ENCODE measurements around the gene SULT1A1.
"Not testable (repeated sequence)": the region's sequence is repeated elsewhere in the genome, so short reads cannot be mapped to it uniquely, and the experiment has no call there.

Gene SULT1A1

DNA sequence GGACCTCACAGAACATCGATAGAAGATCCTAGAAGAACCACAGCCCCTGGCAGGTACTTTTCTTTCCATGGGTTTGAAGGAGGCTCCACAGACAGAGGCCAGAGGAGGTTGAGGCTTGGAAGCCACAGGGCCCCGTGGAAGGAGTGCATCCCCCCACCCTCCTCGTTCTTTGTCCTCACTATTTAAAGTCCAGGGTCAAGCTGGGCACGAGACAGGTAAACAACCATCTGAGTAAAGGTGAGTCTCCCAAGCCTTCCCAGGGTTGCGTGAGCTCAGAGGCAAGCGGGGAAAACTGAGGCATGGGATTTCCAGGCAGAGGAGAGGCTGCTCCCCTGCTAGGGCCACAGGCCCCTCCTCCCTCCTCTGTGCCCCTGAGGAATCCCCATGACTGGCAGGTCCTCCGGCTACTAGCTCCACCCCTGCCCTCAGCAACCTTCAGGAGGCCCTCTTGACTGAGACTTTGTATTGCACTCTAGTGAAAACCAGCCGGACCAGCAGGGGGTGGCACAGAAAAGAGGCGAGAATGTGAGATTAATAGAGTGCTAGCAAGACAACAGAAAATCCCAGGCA, 12.1 kb downstream of the SULT1A1 start:
- Histone ChIP-seq H3K36me3 (ENCODE audit: insufficient read depth, low read length) (no peaks in the 10 kb centered on the region), H3K9me3 (ENCODE audit: insufficient read depth, low read depth, low read length) (no peaks in the 10 kb centered on the region), H3K4me1 (ENCODE audit: insufficient read depth, low read length) (peaks cover 20% of the 10 kb centered on the region), H3K27me3 (ENCODE audit: insufficient read depth, low read length) (no peaks in the 10 kb centered on the region), H3K9ac (ENCODE audit: low read depth, low read length) (no peak overlapping the region), H3K27ac (ENCODE audit: low read depth, low read length) (no peak overlapping the region), H3K4me3 (ENCODE audit: low read length) (no peak overlapping the region)
- 69% methylated on average over 9 of the region's 9 CpGs for WGBS

DNA sequence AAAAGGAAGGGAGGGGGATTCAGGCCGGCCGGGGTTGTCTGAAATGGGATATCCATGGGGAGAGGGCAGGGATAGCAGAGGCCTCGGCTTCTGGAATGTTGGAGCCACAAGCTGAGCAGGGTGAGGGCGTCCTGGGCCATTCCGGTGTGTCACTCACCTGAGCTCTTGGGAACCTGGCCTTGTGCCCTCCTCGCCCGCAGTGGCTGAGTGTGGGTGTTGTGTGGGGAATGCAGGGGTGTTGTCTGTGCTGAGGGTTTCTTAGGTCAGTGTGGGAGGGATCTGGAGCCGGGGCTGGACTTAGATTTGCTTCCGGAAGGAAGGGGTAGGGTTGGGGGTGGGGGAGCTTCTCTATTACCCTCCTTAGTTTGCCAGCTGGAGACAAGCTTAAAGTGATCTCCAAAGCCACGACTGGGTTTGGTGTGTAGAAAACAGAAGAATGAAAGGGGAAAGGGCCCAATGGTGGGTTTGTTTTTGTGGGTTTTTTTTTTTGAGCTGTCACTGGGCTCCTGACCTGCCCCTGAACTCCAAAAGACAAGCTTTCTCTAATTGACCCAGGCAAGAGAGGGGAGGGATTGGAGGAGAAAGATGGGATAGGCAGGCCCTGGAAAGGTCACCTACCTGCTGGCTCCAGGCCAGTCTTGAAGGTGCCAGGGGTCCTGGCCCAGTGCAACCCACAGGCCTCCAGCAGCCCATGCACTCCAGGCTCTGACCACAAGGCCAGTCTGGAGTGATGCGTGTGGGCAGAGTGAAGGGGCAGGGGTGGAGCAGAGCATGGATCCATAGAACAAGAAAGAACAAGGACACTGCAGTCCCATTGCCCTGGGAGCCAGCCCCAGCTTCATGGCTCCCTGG, 12.8 kb downstream of the SULT1A1 start, which contains the start of gene SULT1A2:
SULT1A2 (minus strand) TSS at position 211 of the 852 bp plus-strand sequence. CDS start 1,120 bp downstream, outside the sequence.
- Histone ChIP-seq H3K9ac (ENCODE audit: low read depth, low read length) (no peak within 1 kb of the TSS), H3K4me1 (ENCODE audit: insufficient read depth, low read length) (peaks cover 20% of the 10 kb centered on the region), H3K4me3 (ENCODE audit: low read length) (no peak within 1 kb of the TSS), H3K27ac (ENCODE audit: low read depth, low read length) (no peak within 1 kb of the TSS), H3K9me3 (ENCODE audit: insufficient read depth, low read depth, low read length) (no peaks in the 10 kb centered on the region), H3K27me3 (ENCODE audit: insufficient read depth, low read length) (no peaks in the 10 kb centered on the region), H3K36me3 (ENCODE audit: insufficient read depth, low read length) (no peaks in the 10 kb centered on the region)
- 53% methylated on average over 11 of the region's 11 CpGs for WGBS

DNA sequence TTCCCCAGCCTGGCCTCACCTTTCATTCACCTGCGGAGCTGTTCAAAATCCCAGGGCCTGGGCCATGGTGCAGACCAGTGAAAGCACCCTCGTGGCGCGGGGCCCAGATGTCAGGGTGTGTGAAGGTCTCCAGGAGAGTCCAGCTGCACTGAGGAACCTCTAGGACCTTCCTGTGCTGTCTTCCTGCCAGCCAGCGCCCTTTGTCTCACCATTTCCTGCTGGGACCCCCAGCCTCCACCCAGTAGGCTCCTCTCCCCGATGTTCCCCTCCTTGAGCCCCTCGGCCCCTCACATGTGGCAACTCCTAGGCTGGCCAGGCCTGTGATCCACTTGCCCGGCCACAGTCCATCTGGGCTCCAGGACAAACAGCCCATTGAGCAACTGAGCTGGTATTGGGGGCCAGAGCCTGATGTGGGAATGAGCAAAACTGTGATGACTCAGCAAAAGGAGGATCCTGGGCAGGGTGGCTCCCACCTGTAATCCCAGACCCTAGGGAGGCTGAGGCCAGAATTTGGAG, 13.7 kb downstream of the SULT1A1 start:
- no peaks in the 10 kb centered on the region for H3K9me3 ChIP-seq (ENCODE audit: insufficient read depth, low read depth, low read length)
- no peak overlapping the region for H3K9ac ChIP-seq (ENCODE audit: low read depth, low read length)
- 87% methylated on average over 8 of the region's 8 CpGs for WGBS
- H3K4me3 ChIP-seq (ENCODE audit: low read length) = no peak overlapping the region
- H3K27ac ChIP-seq (ENCODE audit: low read depth, low read length) = no peak overlapping the region
- H3K36me3 ChIP-seq (ENCODE audit: insufficient read depth, low read length) = peaks cover 3% of the 10 kb centered on the region; the same call in 1 of the 2 replicates
- H3K4me1 ChIP-seq (ENCODE audit: insufficient read depth, low read length) = peaks cover 20% of the 10 kb centered on the region
- no peaks in the 10 kb centered on the region for H3K27me3 ChIP-seq (ENCODE audit: insufficient read depth, low read length)

DNA sequence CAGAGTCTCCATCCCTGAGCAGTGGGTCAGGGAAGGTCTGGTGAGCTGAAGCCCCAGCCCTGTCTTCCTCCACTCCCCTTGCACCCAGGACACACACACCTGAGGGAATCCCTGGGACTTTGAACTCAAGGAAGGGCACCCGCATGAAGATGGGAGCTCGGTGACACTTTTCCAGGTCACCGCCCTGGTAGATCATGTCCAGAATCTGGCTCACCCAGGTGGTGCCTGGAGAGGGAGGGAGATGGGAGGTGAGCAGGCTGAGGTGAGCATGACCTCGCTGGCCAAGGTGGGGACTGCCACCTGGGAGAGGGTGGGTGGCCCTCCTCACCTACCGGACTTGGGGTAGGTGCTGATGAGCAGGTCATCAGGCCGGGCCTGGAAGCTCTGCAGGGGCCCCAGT, 14.4 kb downstream of the SULT1A1 start:
- H3K4me3 ChIP-seq (ENCODE audit: low read length); H3K27me3 ChIP-seq (ENCODE audit: insufficient read depth, low read length); H3K27ac ChIP-seq (ENCODE audit: low read depth, low read length); H3K36me3 ChIP-seq (ENCODE audit: insufficient read depth, low read length); H3K9ac ChIP-seq (ENCODE audit: low read depth, low read length); H3K9me3 ChIP-seq (ENCODE audit: insufficient read depth, low read depth, low read length): not testable (repeated sequence)
- WGBS = 89% methylated on average over 4 of the region's 6 CpGs
- H3K4me1 ChIP-seq (ENCODE audit: insufficient read depth, low read length) = peaks cover 20% of the 10 kb centered on the region

DNA sequence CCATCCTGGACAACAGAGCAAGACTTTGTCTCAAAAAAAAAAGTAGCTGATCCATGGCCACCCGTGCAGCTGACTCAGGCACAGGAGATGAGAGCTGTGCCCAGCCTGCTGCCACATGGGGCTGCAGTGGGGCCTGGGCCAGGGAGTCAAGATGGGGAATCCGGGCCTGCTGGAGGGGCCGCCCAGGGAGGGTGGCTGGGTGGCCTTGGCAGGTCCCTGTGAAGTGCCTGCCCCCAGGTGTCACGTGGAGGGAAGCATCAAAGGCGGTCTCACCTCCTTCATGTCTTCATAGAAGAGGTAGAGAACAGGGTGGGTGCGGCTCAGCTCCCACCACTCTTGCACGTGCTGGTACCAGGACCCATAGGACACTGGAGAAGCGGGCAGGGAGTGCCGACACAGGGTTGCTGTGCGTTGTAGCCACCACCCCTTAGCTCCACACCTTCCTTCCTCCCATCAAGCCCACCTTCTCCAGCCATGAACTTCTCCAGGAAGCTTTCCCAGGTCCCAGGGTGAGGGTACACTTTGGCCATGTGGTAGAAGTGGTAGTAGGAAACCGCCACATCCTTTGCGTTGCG, 16.8 kb downstream of the SULT1A1 start:
- Histone ChIP-seq H3K36me3 (ENCODE audit: insufficient read depth, low read length) (peaks cover 20% of the 10 kb centered on the region), H3K27me3 (ENCODE audit: insufficient read depth, low read length) (no peaks in the 10 kb centered on the region), H3K4me1 (ENCODE audit: insufficient read depth, low read length) (peaks cover 19% of the 10 kb centered on the region), H3K4me3 (ENCODE audit: low read length) (no peak overlapping the region), H3K9ac (ENCODE audit: low read depth, low read length) (no peak overlapping the region), H3K9me3 (ENCODE audit: insufficient read depth, low read depth, low read length) (no peaks in the 10 kb centered on the region), H3K27ac (ENCODE audit: low read depth, low read length) (no peak overlapping the region)
- WGBS = 92% methylated on average over 10 of the region's 13 CpGs

DNA sequence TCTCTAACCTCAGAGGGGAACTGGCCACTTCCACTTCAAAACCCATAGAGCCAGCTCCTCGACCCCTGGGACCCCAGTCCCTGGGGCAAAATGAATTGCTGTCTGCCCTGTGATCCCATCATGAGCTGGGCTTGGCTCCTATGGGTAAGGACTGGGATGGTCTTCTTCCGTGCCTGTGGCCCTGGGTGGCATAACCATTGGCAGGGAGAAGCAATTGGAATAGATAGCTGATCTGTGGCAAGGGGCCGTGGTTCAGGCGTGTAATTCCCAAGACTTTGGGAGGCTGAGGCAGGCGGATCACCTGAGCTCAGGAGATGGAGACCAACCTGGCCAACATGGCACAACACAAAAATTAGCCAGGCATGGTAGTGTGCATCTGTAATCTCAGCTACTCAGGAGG, 17.3 kb downstream of the SULT1A1 start:
- Histone ChIP-seq H3K9me3 (ENCODE audit: insufficient read depth, low read depth, low read length) (no peaks in the 10 kb centered on the region), H3K4me1 (ENCODE audit: insufficient read depth, low read length) (peaks cover 14% of the 10 kb centered on the region), H3K36me3 (ENCODE audit: insufficient read depth, low read length) (peaks cover 21% of the 10 kb centered on the region), H3K9ac (ENCODE audit: low read depth, low read length) (no peak overlapping the region), H3K27me3 (ENCODE audit: insufficient read depth, low read length) (no peaks in the 10 kb centered on the region), H3K27ac (ENCODE audit: low read depth, low read length) (no peak overlapping the region), H3K4me3 (ENCODE audit: low read length) (no peak overlapping the region)
- WGBS = 95% methylated on average over 5 of the region's 5 CpGs

DNA sequence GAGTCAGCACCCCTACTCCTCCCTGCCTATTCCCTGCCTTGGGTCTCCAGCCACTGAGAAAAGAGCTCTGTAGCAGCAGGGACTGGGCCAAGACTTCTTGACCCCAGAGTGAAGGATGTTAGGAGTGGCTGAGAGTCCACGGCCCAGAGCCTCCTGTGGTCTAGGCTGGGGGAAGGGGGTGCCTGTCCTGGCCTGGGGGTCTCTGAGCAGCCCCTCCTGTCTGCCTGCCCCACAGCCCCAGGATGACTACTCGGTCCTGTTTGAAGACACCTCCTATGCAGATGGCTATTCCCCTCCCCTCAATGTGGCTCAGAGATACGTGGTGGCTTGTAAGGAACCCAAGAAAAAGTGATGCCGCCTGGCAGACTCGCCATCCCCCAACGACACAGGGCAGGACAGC, 18.5 kb downstream of the SULT1A1 start:
- Histone ChIP-seq H3K4me1 (ENCODE audit: insufficient read depth, low read length) (0 out of 2 replicates have a peak, but pooled peaks cover 3% of the 10 kb centered on the region), H3K27me3 (ENCODE audit: insufficient read depth, low read length) (no peaks in the 10 kb centered on the region), H3K9me3 (ENCODE audit: insufficient read depth, low read depth, low read length) (no peaks in the 10 kb centered on the region), H3K27ac (ENCODE audit: low read depth, low read length) (no peak overlapping the region), H3K36me3 (ENCODE audit: insufficient read depth, low read length) (peaks cover 26% of the 10 kb centered on the region), H3K9ac (ENCODE audit: low read depth, low read length) (no peak overlapping the region), H3K4me3 (ENCODE audit: low read length) (no peak overlapping the region)
- WGBS = 93% methylated on average over 6 of the region's 6 CpGs

DNA sequence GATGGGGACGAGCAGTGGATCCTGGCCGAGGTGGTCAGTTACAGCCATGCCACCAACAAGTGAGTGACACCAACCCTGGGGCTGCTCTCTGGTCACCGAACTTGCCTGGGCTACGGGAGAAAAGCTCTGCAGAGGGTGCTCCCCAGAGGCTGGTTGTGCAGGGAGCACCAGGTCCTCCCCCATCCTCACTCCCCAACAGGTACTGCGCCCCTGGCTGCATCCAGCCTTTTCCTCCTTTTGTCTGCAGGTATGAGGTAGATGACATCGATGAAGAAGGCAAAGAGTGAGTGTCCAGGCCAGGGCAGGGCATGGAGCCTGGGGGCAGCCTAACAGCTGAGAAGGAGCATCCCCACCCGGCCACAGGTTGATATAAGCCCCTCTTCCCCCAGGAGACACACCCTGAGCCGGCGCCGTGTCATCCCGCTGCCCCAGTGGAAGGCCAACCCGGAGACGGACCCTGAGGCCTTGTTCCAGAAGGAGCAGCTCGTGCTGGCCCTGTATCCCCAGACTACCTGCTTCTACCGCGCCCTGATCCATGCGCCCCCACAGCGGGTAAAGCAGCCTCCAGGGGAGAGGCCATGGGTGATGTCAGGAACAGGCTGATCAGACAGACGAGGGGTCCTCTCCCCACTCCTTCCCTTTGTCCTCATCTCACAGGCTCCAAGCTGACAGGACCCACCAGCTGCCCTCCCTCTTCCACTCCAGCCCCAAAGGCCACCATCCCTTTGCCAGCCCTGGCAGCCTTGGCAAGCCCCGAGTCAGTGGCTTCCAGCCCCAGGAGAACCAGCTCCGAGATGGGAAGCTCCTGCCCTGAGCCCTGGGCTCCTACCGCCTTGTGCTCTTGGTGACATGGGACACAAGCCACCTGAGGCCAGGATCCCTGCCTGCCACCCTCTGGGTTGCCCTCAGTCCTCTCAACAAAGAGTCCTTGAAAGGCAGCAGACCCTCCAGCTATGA, 19.2 kb downstream of the SULT1A1 start:
- Histone ChIP-seq H3K4me1 (ENCODE audit: insufficient read depth, low read length) (no peaks in the 10 kb centered on the region), H3K9me3 (ENCODE audit: insufficient read depth, low read depth, low read length) (no peaks in the 10 kb centered on the region), H3K36me3 (ENCODE audit: insufficient read depth, low read length) (peaks cover 31% of the 10 kb centered on the region), H3K9ac (ENCODE audit: low read depth, low read length) (no peak overlapping the region), H3K4me3 (ENCODE audit: low read length) (no peak overlapping the region), H3K27me3 (ENCODE audit: insufficient read depth, low read length) (no peaks in the 10 kb centered on the region), H3K27ac (ENCODE audit: low read depth, low read length) (no peak overlapping the region)
- WGBS = 95% methylated on average over 22 of the region's 22 CpGs

DNA sequence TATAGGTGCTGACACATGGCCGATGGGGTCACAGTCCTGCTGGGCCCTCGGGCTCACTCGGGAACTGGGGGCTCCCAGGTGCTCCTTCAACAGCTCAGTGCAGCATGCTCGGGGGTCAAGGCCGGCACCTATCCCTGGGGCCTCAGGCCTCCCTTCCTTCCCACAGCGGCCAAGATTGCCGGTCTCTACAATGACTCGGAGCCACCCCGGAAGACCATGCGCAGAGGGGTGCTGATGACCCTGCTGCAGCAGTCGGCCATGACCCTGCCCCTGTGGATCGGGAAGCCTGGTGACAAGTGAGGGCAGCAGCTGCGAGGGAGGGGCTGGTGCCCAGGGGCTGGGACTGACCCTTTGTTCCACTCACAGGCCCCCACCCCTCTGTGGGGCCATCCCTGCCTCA, 19.9 kb downstream of the SULT1A1 start:
- Histone ChIP-seq H3K9ac (ENCODE audit: low read depth, low read length) (no peak overlapping the region), H3K4me1 (ENCODE audit: insufficient read depth, low read length) (no peaks in the 10 kb centered on the region), H3K36me3 (ENCODE audit: insufficient read depth, low read length) (peaks cover 38% of the 10 kb centered on the region), H3K4me3 (ENCODE audit: low read length) (no peak overlapping the region), H3K27ac (ENCODE audit: low read depth, low read length) (no peak overlapping the region), H3K27me3 (ENCODE audit: insufficient read depth, low read length) (no peaks in the 10 kb centered on the region), H3K9me3 (ENCODE audit: insufficient read depth, low read depth, low read length) (no peaks in the 10 kb centered on the region)
- WGBS = 96% methylated on average over 13 of the region's 13 CpGs

DNA sequence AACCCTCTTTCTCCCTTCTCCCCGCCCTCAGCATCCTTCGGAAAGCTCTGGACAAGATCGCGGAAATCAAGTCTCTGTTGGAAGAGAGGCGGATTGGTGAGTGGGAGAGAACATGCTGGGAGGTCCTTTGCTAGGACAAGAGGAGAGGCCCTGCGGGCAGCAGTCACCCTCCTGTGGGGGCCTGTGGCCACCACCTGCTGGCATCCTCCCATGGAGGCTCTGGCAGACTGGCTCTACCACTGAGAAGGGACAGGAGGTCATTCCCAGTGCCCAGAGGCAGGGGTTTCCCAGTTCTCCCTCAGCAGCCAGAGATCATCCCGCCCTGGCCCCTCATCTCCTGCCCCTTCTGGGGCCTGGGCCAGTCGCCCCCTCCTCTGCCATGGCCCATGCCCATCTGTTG, 20.8 kb downstream of the SULT1A1 start:
- Histone ChIP-seq H3K9me3 (ENCODE audit: insufficient read depth, low read depth, low read length) (no peaks in the 10 kb centered on the region), H3K4me3 (ENCODE audit: low read length) (no peak overlapping the region), H3K27ac (ENCODE audit: low read depth, low read length) (no peak overlapping the region), H3K4me1 (ENCODE audit: insufficient read depth, low read length) (no peaks in the 10 kb centered on the region), H3K9ac (ENCODE audit: low read depth, low read length) (no peak overlapping the region), H3K27me3 (ENCODE audit: insufficient read depth, low read length) (no peaks in the 10 kb centered on the region), H3K36me3 (ENCODE audit: insufficient read depth, low read length) (peaks cover 41% of the 10 kb centered on the region)
- WGBS = 93% methylated on average over 7 of the region's 8 CpGs

All from HUES64 (cell line).